ENCODE results near the gene ARF1. TPM values are rescaled to one million over a fixed set of nuclear protein-coding genes. Genes with fewer than 3 reads are reported as not detected.

Gene ARF1
- polyA plus RNA-seq, 3 donors: 332 to 390 (median 367) TPM

- DNase-seq: no peak
These were observed 62.5 kb downstream of the ARF1 start for GRCh38 chr1:228144993-228145343.

- no peak for DNase-seq
These were observed 63.2 kb downstream of the ARF1 start for GRCh38 chr1:228145463-228146416.

- no peak for DNase-seq
These were observed 64.1 kb downstream of the ARF1 start for GRCh38 chr1:228146417-228147150.

GRCh38 chr1:228147151-228147693 is 64.7 kb downstream of the ARF1 start:
- DNase-seq: no peak

- DNase-seq: no peak
These were observed 65.3 kb downstream of the ARF1 start for GRCh38 chr1:228147768-228148167.

- no peak for DNase-seq
These were observed 65.8 kb downstream of the ARF1 start for GRCh38 chr1:228148196-228148861.

Other genes starting within 250 kb of the ARF1 start
- gene WNT9A, start 134.8 kb upstream of the ARF1 start, polyA plus RNA-seq (ENCODE audit: insufficient read length in 3 of 3): 1 to 10 TPM; 1.6 to 1.7 (median 1.6) TPM
- under 1 TPM; 0.12 to 0.23 (median 0.22) TPM for gene WNT3A, start 75.7 kb upstream of the ARF1 start, polyA plus RNA-seq (ENCODE audit: insufficient read length in 3 of 3)
- 10 to 100 TPM; 20.8 to 26.1 (median 23.3) TPM for gene C1orf35, start 20.6 kb downstream of the ARF1 start, polyA plus RNA-seq (ENCODE audit: insufficient read length in 3 of 3)
- gene MRPL55, start 26.6 kb downstream of the ARF1 start, polyA plus RNA-seq (ENCODE audit: insufficient read length in 3 of 3): 10 to 100 TPM; 48.5 to 55.6 (median 54.4) TPM
- gene GUK1, start 57.6 kb downstream of the ARF1 start, polyA plus RNA-seq (ENCODE audit: insufficient read length in 3 of 3): 100 to 1,000 TPM; 113 to 167 (median 157) TPM
- gene GJC2, start 67.2 kb downstream of the ARF1 start, polyA plus RNA-seq (ENCODE audit: insufficient read length in 3 of 3): 1 to 10 TPM in 2 of 3 donors, under 1 TPM in 1; 0.59 to 1.1 (median 1.0) TPM
- 1 to 10 TPM; 5.9 to 8.1 (median 6.1) TPM for gene IBA57, start 83.1 kb downstream of the ARF1 start, polyA plus RNA-seq (ENCODE audit: insufficient read length in 3 of 3)
- 10 to 100 TPM; 32.0 to 53.4 (median 48.5) TPM for gene OBSCN, start 125.3 kb downstream of the ARF1 start, polyA plus RNA-seq (ENCODE audit: insufficient read length in 3 of 3)

Measured in renal pelvis (tissue), 4 donors.